ENCODE data around the gene ATP5F1D. TPM values are rescaled to one million over a fixed set of nuclear protein-coding genes. Genes with fewer than 3 reads are reported as not detected.

ATP5F1D gene
- total RNA-seq, 4 donors from 2014 or later, result 102 to 205 (median 137) TPM

GRCh38 chr19:1270854-1271527 lies 29.4 kb downstream of the ATP5F1D start:
- H3K27me3 ChIP-seq, result no peaks in the 10 kb centered on the region
- TF ChIP-seq POLR2A (IDR thresholded peaks at IDR 0.05), result no peak
- TF ChIP-seq, protein P1, sequence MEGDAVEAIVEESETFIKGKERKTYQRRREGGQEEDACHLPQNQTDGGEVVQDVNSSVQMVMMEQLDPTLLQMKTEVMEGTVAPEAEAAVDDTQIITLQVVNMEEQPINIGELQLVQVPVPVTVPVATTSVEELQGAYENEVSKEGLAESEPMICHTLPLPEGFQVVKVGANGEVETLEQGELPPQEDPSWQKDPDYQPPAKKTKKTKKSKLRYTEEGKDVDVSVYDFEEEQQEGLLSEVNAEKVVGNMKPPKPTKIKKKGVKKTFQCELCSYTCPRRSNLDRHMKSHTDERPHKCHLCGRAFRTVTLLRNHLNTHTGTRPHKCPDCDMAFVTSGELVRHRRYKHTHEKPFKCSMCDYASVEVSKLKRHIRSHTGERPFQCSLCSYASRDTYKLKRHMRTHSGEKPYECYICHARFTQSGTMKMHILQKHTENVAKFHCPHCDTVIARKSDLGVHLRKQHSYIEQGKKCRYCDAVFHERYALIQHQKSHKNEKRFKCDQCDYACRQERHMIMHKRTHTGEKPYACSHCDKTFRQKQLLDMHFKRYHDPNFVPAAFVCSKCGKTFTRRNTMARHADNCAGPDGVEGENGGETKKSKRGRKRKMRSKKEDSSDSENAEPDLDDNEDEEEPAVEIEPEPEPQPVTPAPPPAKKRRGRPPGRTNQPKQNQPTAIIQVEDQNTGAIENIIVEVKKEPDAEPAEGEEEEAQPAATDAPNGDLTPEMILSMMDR (IDR thresholded peaks at IDR 0.05), result no peak
- TF ChIP-seq EP300 (IDR thresholded peaks at IDR 0.05), result no peak
- TF ChIP-seq POLR2AphosphoS5 (IDR thresholded peaks at IDR 0.05), result no peak
- H3K4me3 ChIP-seq, result peak overlapping the region; percentile 80
- peaks cover 88% of the 10 kb centered on the region for H3K4me1 ChIP-seq
- H3K27ac ChIP-seq, result peak overlapping the region; percentile 100
- H3K9me3 ChIP-seq, result no peaks in the 10 kb centered on the region
- peaks cover 40% of the 10 kb centered on the region for H3K36me3 ChIP-seq
- WGBS, result 34% methylated on average over 16 of the region's 26 CpGs
- DNase-seq (ENCODE audit: low spot score in 2 of 2), result no peak

GRCh38 chr19:1271528-1272422 lies 30.2 kb downstream of the ATP5F1D start:
- peak overlapping the region; percentile 100 for H3K27ac ChIP-seq
- DNase-seq (ENCODE audit: low spot score in 2 of 2), result no peak
- peaks cover 88% of the 10 kb centered on the region for H3K4me1 ChIP-seq
- H3K36me3 ChIP-seq, result peaks cover 40% of the 10 kb centered on the region
- H3K9me3 ChIP-seq, result no peaks in the 10 kb centered on the region
- H3K27me3 ChIP-seq, result no peaks in the 10 kb centered on the region
- 77% methylated on average over 37 of the region's 37 CpGs for WGBS
- TF ChIP-seq POLR2A (IDR thresholded peaks at IDR 0.05) (no peak), POLR2AphosphoS5 (IDR thresholded peaks at IDR 0.05) (no peak), EP300 (IDR thresholded peaks at IDR 0.05) (no peak)
- TF ChIP-seq, protein P1 (IDR thresholded peaks at IDR 0.05), result no peak
- peak overlapping the region; percentile 80 for H3K4me3 ChIP-seq

DNA sequence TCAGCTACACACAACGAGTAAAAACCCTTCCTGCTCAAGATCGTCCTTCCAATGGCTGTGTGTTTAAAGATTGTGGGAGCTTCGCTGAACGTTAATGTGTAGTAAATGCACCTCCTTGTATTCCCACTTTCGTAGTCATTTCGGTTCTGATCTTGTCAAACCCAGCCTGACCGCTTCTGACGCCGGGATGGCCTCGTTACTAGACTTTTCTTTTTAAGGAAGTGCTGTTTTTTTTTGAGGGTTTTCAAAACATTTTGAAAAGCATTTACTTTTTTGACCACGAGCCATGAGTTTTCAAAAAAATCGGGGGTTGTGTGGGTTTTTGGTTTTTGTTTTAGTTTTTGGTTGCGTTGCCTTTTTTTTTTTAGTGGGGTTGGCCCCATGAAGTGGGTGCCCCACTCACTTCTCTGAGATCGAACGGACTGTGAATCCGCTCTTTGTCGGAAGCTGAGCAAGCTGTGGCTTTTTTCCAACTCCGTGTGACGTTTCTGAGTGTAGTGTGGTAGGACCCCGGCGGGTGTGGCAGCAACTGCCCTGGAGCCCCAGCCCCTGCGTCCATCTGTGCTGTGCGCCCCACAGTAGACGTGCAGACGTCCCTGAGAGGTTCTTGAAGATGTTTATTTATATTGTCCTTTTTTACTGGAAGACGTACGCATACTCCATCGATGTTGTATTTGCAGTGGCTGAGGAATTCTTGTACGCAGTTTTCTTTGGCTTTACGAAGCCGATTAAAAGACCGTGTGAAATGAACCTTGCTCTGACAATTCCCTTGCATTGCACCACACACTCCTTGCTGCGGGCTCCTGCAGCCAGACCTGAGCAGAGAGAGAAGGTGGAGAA lies 31.1 kb downstream of the ATP5F1D start:
- no peak overlapping the region for H3K4me3 ChIP-seq
- peak overlapping the region; percentile 100 for H3K27ac ChIP-seq

DNA sequence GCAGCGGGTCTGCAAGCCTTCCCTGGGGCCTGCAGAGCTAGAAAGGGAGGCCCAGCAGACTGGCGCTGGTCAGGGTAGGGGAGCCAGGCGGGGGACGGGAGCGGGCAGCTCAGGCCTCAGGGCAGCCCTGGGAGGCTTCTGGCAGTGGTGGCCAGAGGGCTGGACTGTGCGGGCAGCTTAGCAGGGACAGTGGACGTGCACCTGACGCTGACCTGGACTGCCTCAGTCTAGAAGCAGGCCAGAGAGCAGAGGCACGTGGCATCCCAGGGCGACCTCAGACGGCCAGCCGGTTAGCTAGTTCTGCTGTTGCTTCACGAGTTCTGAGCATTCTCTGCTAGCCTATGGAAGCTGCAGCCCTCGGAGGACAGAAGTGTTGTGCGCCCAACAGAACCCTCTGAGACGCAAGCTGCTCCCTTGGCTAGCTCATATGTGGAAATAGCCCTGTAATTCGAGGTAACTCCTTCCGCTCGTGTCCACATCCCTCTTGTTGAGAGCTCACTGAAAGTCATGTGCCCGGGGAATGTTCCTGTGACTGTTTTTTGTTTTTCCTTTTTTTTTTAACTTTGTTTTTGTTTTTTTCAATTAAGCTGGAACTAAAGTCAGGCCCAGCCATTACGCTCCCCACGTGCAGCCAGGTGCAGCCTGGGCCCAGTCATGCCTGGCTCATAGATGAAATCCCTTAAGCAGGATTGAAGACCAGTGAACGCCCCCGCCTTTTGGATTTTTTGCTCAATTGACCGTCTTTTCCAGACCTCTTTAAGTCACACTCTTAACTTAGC lies 31.9 kb downstream of the ATP5F1D start:
- H3K27me3 ChIP-seq, result no peaks in the 10 kb centered on the region
- H3K4me1 ChIP-seq, result peaks cover 75% of the 10 kb centered on the region
- H3K27ac ChIP-seq, result peak overlapping the region; percentile 96
- H3K9me3 ChIP-seq, result no peaks in the 10 kb centered on the region
- 81% methylated on average over 25 of the region's 25 CpGs for WGBS
- no peak overlapping the region for H3K4me3 ChIP-seq
- no peak for TF ChIP-seq POLR2AphosphoS5 (IDR thresholded peaks at IDR 0.05)
- no peak for TF ChIP-seq POLR2A (IDR thresholded peaks at IDR 0.05)
- TF ChIP-seq, protein P1 (IDR thresholded peaks at IDR 0.05), result no peak
- no peak for TF ChIP-seq EP300 (IDR thresholded peaks at IDR 0.05)
- no peak for DNase-seq (ENCODE audit: low spot score in 2 of 2)
- H3K36me3 ChIP-seq, result peaks cover 45% of the 10 kb centered on the region

More for the DNA sequence above, 31.1 kb downstream of the ATP5F1D start:
- WGBS, result 76% methylated on average over 33 of the region's 33 CpGs
- no peaks in the 10 kb centered on the region for H3K27me3 ChIP-seq
- no peaks in the 10 kb centered on the region for H3K9me3 ChIP-seq
- TF ChIP-seq POLR2AphosphoS5 (IDR thresholded peaks at IDR 0.05) (peak in 1 of 3 donors; percentile 12), EP300 (IDR thresholded peaks at IDR 0.05) (no peak)
- TF ChIP-seq, protein P1 (IDR thresholded peaks at IDR 0.05), result no peak
- H3K4me1 ChIP-seq, result peaks cover 83% of the 10 kb centered on the region
- no peak for DNase-seq (ENCODE audit: low spot score in 2 of 2)
- H3K36me3 ChIP-seq, result peaks cover 40% of the 10 kb centered on the region

All from suprapubic skin (tissue), 4 donors.